SH-SY5Y (cell line): ENCODE data around the gene VWA3B.

Experiments
- GATA2 ChIP-seq: IDR thresholded peaks from 2 replicates; pipeline ENCODE4 v1.6.1; 2011; ENCODE audit warnings: mild to moderate bottlenecking, low read depth, low read length
- GATA3 ChIP-seq: IDR thresholded peaks from 2 replicates; pipeline ENCODE4 v1.6.1; 2011; ENCODE audit warnings: low read depth, mild to moderate bottlenecking, low read length, moderate library complexity

The VWA3B gene

DNA sequence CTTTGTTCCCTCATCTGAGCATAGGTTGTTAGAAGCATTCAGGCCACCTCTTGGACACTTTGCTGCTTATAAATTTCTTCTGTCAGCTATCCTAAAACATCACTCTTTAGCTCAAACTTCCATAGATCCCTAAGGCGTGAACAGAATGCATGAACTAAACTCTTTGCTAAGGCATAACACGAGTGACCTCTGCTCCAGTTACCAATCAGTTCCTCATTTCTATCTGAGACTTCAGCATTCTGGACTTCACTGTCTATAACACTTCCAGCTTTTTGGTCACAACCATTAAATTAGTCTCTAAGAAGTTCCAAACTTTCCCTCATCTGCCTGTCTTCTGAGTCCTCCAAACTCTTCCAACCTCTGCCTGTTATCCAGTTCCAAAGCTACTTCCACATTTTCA, 8.3 kb upstream of the VWA3B start:
- no peak for TF ChIP-seq GATA2
- TF ChIP-seq GATA3, result no peak

DNA sequence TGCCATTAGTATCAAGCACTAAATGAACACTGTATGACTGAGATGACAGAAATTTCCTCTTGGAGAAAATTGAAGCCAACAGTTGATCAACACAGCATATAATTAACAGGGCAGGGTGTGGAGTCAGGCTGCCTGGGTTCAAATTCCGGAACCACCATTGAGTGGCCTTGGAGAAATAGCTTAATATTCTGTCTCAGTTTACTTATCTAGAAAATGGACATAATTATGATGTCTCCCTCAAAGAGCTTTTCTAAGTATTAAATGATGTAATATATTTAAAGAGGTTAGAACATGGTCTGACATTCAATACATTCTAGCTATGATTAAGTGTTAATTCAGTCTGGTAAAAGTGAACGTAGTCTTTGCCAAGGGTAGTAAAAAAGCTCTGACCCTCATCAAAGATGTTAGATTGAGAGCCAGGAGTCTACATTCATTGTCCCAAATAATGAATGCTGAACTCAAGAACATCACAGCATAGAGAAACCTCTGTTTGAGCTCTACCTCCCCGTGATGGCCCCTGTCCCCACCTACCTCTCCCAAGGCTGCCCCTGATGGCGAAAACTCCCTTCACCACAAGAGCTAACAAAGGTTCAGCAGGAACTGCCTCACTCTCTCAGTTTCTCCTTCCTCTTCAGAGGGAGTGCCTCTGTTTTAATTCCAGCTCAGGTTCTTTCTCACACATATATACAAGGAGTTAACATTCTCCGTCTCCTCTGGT, 2.7 kb upstream of the VWA3B start:
- TF ChIP-seq GATA3, result no peak
- no peak for TF ChIP-seq GATA2

DNA sequence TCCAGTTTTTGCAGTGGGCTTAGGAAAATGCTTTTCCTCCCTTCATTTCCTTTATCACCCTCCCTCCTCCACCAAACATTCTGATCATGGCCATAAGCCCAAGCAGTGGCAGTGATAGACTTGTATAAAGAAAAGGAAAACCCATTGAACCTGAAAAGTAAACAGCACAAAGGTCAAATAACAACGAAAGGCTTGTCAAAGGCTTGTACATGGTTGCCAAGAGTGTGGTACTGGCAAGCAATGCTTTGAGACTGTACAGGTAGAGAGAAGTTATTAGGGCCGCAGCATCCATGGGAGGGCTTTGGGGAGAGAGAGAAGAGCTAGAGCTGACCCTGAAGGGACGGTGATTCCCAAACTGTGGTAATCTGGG, 2.1 kb upstream of the VWA3B start:
- TF ChIP-seq GATA2, result no peak
- TF ChIP-seq GATA3, result no peak

DNA sequence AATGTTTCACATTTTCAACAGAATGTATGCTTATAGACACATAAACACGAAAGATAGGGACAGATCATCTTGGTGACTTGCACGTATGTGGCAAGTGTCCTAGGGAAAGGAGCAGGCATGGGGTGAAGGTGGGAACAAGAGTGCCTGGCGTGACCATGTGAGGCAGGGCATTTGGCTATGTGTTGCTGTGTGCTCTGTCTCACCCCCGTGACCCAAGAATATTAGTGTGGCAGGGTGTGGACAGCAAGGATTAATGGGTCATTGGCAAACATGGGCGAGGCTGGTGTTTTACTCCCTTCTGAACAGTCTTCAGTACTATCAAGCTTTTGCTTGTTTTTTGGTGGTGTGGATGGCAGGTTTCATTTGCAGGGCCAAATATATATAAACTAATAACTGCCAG, 1.3 kb upstream of the VWA3B start:
- TF ChIP-seq GATA2 (no peak), GATA3 (no peak)

DNA sequence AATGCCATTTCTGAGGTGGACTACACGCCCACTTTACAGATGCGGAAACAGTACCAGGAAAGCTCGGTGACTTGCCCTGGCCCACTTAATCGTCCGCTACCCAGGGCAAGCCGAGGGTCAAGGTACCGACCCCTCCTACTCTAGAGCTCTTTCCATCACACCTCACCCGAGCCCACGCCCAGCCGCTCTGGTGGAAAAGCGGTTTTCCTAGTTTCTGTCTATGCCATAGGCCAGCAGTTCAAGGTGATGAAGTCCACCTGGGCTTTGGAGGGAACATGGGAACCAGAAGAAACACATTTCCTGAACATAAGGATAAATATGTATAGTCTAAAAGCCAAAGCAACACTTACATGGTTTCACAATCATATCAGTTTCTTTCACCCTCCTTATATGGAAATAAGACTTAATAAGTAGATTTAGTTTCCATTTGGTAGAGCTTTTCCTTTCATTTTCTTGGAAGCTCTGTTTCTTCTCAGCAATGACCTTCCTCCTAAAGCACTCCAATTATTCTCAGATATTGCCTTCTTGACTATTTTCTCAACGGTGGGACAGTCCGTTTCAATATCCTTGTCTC, 567 bp downstream of the VWA3B start:
- TF ChIP-seq GATA2, result no peak
- no peak for TF ChIP-seq GATA3

DNA sequence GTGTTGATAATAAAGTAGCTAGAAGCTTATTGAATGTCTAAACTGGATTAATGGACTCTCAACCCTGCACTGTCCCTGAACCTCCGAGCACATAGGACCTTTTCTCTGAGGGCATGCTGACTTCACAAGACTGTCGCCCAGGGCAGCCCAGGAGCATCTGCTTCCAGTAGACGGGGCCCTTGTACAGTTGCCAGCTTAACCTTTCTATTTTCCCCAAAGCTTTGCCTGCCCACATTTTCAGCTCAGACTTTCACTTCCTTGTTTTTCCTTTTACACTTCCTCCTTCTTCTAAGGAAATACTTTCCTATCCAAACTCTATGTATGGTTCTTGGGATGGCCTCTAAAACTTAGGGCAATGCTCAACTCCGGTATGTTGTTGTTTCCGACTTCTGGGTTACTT, 1.3 kb downstream of the VWA3B start:
- TF ChIP-seq GATA3, result no peak
- TF ChIP-seq GATA2, result no peak

DNA sequence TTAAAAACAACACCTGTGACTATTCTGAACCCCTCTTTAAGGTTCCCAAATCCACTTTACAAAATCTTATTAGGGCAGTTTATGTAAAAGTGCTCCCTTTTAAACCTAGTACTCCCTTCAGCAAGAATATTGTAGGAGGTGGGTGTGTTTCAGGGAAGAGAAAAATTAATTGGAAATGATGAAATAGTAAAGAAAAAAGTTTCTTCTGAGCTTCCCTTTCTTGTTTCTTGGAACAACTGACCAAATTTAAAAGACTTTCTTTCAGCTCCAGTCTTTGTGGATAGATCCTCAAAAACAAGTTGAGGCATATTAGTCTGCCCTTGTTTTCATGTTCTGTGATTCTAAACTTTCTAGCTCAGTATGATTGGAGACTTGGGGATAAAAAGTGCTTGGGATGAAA, 3.0 kb downstream of the VWA3B start:
- no peak for TF ChIP-seq GATA2
- TF ChIP-seq GATA3, result no peak

DNA sequence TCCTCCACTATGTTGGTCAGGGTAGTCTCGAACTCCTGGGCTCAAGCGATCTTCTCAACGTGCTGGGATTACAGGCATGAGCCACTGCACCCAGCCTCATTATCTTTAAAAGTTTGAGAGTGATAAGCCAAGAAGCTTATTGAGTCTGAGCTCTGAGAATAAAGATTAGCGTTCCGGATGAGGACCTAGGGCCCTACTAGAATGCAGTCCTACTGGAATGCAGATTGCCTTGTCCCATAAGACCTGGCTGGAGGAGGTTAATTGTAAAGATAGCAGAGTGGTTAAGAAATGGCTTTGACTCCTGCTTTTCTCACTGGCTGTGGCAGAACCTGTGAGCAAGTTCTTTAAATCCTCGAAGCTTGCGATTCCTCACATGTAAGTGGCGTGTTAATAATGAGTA, 4.0 kb downstream of the VWA3B start:
- TF ChIP-seq GATA2 (no peak), GATA3 (no peak)

DNA sequence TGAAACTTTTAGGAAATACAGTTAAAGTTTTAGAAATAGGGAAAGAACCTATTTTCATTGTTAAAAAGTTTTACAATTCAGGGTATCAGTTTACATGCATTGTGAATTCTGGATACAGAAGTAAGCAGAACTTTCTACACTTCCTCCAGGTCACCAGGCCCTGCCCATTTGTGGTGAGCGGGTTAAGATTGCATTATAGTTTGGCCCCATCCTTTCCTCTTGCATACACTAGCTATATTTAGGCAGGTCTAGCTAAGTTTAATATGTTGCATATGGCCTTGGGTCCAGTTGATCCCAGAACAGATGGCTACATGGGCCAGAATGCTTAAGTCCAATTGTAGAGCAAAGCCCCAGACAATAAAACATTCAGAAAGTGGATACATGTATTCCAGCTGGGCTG, 4.8 kb downstream of the VWA3B start:
- TF ChIP-seq GATA2 (no peak), GATA3 (no peak)

DNA sequence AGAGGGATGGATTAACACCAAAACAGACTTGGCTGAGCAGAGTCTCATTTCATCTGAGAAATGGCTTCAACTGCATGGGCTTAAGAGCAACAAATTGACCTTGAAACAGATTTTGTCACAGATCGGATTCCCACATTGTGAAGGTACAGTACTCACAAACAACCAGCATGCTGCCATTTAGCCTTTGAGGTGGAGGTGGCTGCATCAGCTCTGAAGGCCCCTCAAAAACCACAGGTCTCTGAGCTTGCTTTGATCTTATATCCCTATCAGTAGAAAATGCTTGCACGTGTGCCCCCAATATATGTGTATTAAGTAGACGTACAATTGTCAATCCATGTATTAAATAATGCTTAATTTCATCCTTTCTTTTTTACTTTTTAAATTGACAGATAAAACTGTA, 6.2 kb downstream of the VWA3B start:
- TF ChIP-seq GATA3 (no peak), GATA2 (no peak)

DNA sequence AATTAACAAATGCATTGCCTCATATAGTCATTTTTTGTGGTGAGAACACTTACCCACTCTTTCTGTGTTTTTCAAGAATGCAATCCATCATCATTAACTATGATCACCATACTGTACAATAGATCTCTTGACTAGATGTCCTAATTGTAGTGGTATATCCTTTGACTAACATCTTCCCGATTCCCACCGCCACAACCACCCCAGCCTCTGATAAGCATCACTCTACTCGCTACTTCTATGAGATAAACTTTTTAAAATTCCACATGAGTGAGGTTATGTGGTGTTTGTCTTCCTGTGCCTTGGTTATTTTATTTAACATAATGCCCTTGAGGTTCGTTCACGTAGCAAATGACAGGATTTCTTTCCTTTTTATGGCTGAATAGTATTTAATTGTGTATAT, 6.6 kb downstream of the VWA3B start:
- TF ChIP-seq GATA3 (no peak), GATA2 (no peak)

DNA sequence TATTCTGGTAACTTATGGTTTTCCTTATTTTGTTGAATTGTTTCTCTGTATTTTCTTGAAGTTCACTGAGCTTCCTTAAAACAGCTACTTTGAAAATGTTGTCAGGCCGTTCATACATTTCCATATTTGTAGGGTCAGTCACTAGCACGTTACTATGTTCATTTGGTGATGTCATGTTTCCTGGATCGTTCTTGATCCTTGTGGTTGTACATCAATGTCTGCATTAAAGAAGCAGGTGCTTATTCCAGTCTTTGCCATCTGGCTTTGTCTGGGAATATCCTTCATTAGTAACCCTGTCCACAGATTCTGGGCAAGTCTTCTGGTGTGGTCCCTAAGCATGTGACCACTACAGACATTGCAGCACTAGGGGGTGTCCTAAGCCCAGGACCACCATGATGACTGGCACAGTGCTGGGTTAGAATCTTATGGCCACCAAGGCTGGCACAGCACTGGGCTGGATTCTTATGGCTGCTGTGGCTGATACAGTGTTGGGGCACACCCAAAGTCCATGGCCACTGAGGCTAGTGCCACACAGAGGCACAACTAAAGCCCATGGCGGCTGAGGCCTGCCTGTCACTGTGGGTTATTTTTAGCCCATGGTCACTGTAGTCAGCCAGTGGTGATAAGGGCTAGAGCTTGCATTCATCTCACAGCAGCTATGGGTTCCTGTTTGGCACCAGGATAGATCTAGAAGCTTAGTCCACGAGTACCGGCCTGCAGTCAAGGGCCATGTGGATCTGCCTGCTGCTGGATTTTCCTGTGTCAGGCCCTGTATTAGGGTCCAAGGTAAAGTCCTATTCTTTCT, 13.2 kb downstream of the VWA3B start:
- TF ChIP-seq GATA3 (no peak), GATA2 (no peak)

DNA sequence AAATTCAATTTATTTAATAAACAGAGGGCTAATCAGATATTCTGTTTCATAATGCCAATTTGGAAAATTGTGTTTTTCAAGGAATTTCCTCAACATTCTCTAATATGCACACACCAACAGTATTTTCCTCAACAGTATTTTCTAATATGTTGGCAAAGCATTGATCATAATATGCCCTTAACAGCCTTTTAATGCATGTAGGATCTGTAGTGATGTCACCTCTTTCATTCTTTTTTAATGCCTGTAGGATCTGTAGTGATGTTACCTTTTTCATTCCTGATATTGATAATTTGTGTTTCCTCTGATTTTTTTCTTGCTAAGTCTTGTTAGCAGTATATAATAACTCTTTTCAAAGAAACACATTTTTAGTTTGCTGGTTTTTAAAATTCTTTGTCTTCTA, 15.9 kb downstream of the VWA3B start:
- TF ChIP-seq GATA3, result no peak
- no peak for TF ChIP-seq GATA2

DNA sequence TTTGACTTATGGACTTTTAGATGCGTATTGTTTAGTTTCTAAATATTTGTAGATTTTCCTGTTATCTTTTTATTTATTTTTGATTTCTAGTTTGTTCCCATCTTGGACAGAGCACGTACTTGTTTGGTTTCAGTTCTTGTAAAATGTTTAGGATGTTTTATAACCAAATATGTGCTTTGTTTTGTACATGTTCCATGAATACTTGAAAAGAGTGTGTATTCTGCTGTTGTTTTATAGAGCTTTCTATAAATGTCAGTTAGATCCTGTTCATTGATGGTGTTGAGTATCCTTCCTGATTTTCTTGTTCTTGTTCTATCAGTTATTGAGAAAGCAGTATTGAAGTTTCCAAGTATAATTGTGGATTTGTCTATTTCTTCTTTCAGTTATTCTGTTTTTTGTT, 21.1 kb downstream of the VWA3B start:
- no peak for TF ChIP-seq GATA3
- no peak for TF ChIP-seq GATA2

DNA sequence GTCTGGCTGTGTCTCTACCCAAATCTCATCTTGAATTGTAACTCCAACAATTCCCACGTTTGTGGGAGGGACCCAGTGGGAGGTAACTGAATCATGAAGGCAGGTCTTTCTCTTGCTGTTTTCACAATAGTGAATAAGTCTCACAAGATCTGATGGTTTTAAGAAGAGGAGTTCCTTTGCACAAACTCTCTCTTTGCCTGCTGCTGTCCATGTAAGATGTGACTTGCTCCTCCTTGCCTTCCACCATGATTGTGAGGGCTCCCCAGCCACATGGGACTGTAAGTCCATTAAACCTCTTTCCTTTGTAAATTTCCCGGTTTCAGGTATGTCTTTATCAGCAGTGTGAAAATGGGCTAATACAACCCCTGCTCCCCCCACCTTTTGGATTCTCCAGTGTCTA, 23.8 kb downstream of the VWA3B start:
- TF ChIP-seq GATA3 (no peak), GATA2 (no peak)

DNA sequence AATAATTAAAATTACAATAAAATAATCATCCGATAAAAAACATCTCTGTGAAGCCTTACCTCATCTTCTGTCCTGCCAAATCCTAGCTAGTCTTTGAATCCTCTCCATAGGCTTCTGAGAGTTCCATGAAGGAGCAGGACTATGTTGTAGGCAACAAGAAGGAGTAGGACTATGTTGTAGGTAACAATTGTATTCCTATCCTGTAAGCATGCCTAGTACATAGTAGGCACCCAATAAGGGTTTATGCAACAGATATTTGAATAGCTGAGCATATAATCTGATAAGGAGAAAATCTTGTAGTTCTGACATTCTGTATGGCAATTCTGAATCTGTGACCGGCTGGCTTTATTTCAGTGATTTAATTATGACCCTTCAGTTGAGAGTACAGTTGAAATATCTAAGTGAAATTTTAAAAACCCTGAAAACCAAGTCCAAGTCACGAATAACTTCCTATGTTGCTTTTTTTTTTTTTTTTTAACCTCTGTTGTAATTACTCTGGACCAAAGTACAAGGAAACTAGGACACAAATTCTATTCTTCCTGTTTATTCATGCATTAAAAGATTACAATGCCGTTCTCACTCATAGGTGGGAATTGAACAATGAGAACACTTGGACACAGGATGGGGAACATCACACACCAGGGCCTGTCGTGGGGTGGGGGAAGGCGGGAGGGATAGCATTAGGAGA, 27.8 kb downstream of the VWA3B start:
- no peak for TF ChIP-seq GATA2
- no peak for TF ChIP-seq GATA3

DNA sequence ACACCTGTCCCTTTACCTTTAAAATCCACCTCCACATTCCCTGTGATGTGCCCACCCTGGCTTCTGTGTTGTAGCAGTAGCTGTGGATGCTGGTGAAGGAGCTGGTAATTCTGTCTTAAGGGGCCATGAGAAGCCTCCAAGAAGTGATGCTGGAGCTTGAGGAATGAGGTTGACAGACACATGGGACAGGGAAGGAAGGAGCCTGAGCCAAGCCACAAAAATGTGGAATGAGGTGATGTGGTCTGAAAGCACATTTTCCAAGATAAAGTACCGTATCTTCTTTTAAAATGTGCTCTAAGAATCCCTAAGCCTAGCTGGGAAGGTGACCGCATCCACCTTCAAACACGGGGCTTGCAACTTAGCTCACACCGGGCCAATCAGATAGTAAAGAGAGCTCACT, 31.2 kb downstream of the VWA3B start:
- TF ChIP-seq GATA2, result no peak
- TF ChIP-seq GATA3, result no peak
